ENCODE results near the gene CAMSAP2.

The CAMSAP2 gene

GRCh38 chr1:200901350-200901749, 162.7 kb downstream of the CAMSAP2 start:
- DNase-seq (ENCODE audit: low read depth), result no peak
- TF ChIP-seq CTCF (conservative IDR thresholded peaks at IDR 0.05; ENCODE audit: low read depth, low read length), result no peak
- no peak overlapping the region for H3K4me3 ChIP-seq (ENCODE audit: low read length)

GRCh38 chr1:200901796-200902444, 163.2 kb downstream of the CAMSAP2 start:
- TF ChIP-seq CTCF (conservative IDR thresholded peaks at IDR 0.05; ENCODE audit: low read depth, low read length), result no peak
- DNase-seq (ENCODE audit: low read depth), result no peak
- no peak overlapping the region for H3K4me3 ChIP-seq (ENCODE audit: low read length)

GRCh38 chr1:200903793-200904192, 165.1 kb downstream of the CAMSAP2 start:
- no peak for DNase-seq (ENCODE audit: low read depth)
- no peak overlapping the region for H3K4me3 ChIP-seq (ENCODE audit: low read length)
- TF ChIP-seq CTCF (conservative IDR thresholded peaks at IDR 0.05; ENCODE audit: low read depth, low read length), result no peak

- TF ChIP-seq CTCF (conservative IDR thresholded peaks at IDR 0.05; ENCODE audit: low read depth, low read length), result no peak
- no peak for DNase-seq (ENCODE audit: low read depth)
- H3K4me3 ChIP-seq (ENCODE audit: low read length), result no peak overlapping the region
Measured at GRCh38 chr1:200904772-200905171, 166.1 kb downstream of the CAMSAP2 start.

GRCh38 chr1:200905411-200906052, 166.8 kb downstream of the CAMSAP2 start:
- H3K4me3 ChIP-seq (ENCODE audit: low read length), result no peak overlapping the region
- no peak for DNase-seq (ENCODE audit: low read depth)
- no peak for TF ChIP-seq CTCF (conservative IDR thresholded peaks at IDR 0.05; ENCODE audit: low read depth, low read length)

- TF ChIP-seq CTCF (conservative IDR thresholded peaks at IDR 0.05; ENCODE audit: low read depth, low read length), result no peak
- no peak overlapping the region for H3K4me3 ChIP-seq (ENCODE audit: low read length)
- no peak for DNase-seq (ENCODE audit: low read depth)
Measured at GRCh38 chr1:200906491-200906890, 167.8 kb downstream of the CAMSAP2 start.

GRCh38 chr1:200907611-200908097, 169.0 kb downstream of the CAMSAP2 start:
- no peak for DNase-seq (ENCODE audit: low read depth)
- no peak for TF ChIP-seq CTCF (conservative IDR thresholded peaks at IDR 0.05; ENCODE audit: low read depth, low read length)
- no peak overlapping the region for H3K4me3 ChIP-seq (ENCODE audit: low read length)
